ENCODE data around the gene RAPGEF5. TPM values are rescaled to one million over a fixed set of nuclear protein-coding genes. Genes with fewer than 3 reads are reported as not detected.
"Not testable (repeated sequence)": the region's sequence is repeated elsewhere in the genome, so short reads cannot be mapped to it uniquely, and the experiment has no call there.

The RAPGEF5 gene
- total RNA-seq, 1 donor from 2014 or later = 0.24 TPM

GRCh38 chr7:22093001-22093400 lies 264.0 kb downstream of the RAPGEF5 start:
- peak; percentile 49 for DNase-seq (ENCODE audit: low read depth)

GRCh38 chr7:22090958-22091525 lies 265.9 kb downstream of the RAPGEF5 start:
- not testable (repeated sequence) for DNase-seq (ENCODE audit: low read depth)

GRCh38 chr7:22090512-22090911 lies 266.4 kb downstream of the RAPGEF5 start:
- DNase-seq (ENCODE audit: low read depth) = no peak

- no peak for DNase-seq (ENCODE audit: low read depth)
Observed at GRCh38 chr7:22090107-22090506, 266.8 kb downstream of the RAPGEF5 start.

GRCh38 chr7:22088827-22089226 lies 268.1 kb downstream of the RAPGEF5 start:
- DNase-seq (ENCODE audit: low read depth) = no peak

- DNase-seq (ENCODE audit: low read depth) = no peak
Observed at GRCh38 chr7:22087861-22088260, 269.1 kb downstream of the RAPGEF5 start.

- no peak for DNase-seq (ENCODE audit: low read depth)
Observed at GRCh38 chr7:22083704-22084240, 273.2 kb downstream of the RAPGEF5 start.

- DNase-seq (ENCODE audit: low read depth) = peak; percentile 89
Observed at GRCh38 chr7:22082886-22083703, 273.9 kb downstream of the RAPGEF5 start.

GRCh38 chr7:22082553-22082885 lies 274.4 kb downstream of the RAPGEF5 start:
- DNase-seq (ENCODE audit: low read depth) = no peak

GRCh38 chr7:22080219-22080618 lies 276.7 kb downstream of the RAPGEF5 start:
- not testable (repeated sequence) for DNase-seq (ENCODE audit: low read depth)

- not testable (repeated sequence) for DNase-seq (ENCODE audit: low read depth)
Observed at GRCh38 chr7:22078872-22079271, 278.1 kb downstream of the RAPGEF5 start.

GRCh38 chr7:22075561-22075960 lies 281.4 kb downstream of the RAPGEF5 start:
- DNase-seq (ENCODE audit: low read depth) = no peak

GRCh38 chr7:22074897-22075296 lies 282.1 kb downstream of the RAPGEF5 start:
- peak; percentile 59 for DNase-seq (ENCODE audit: low read depth)

Other genes starting within 250 kb of the RAPGEF5 start
- gene STEAP1B, start 143.0 kb upstream of the RAPGEF5 start, total RNA-seq = 0.99 TPM in 1 of 2 replicates, not detected in the other

Data from myocyte (in vitro differentiated cells).